Activated naive CD4-positive, alpha-beta T cell treated with anti-CD3 and anti-CD28 coated beads, Interleukin-2, amount 50 U/mL, for 16 hours (primary cell): ENCODE results near the gene KHDRBS2.

Source experiments
- DNase-seq: peaks from one replicate; pipeline ENCODE4 v3.0.0-alpha.2; 2020

Gene KHDRBS2

GRCh38 chr6:62285612-62286469, at the start of gene KHDRBS2:
Gene KHDRBS2 (minus strand): TSS chr6:62286225.
- DNase-seq = no peak

GRCh38 chr6:62328607-62329006, 42.6 kb upstream of the KHDRBS2 start:
- no peak for DNase-seq

- DNase-seq = no peak
These were observed 38.8 kb upstream of the KHDRBS2 start for GRCh38 chr6:62324834-62325233.

- no peak for DNase-seq
These were observed 37.9 kb upstream of the KHDRBS2 start for GRCh38 chr6:62323818-62324431.

- no peak for DNase-seq
These were observed 12.8 kb upstream of the KHDRBS2 start for GRCh38 chr6:62298745-62299392.

- no peak for DNase-seq
These were observed 10.5 kb upstream of the KHDRBS2 start for GRCh38 chr6:62296541-62296940.

GRCh38 chr6:62288974-62289373, 2.9 kb upstream of the KHDRBS2 start:
- no peak for DNase-seq

GRCh38 chr6:62288562-62288961, 2.5 kb upstream of the KHDRBS2 start:
- DNase-seq = no peak

- no peak for DNase-seq
These were observed 432 bp upstream of the KHDRBS2 start for GRCh38 chr6:62286470-62286843.

GRCh38 chr6:62284725-62285124, 1.3 kb downstream of the KHDRBS2 start:
- DNase-seq = no peak

- DNase-seq = no peak
These were observed 2.1 kb downstream of the KHDRBS2 start for GRCh38 chr6:62283796-62284411.

- no peak for DNase-seq
These were observed 2.7 kb downstream of the KHDRBS2 start for GRCh38 chr6:62283365-62283764.

GRCh38 chr6:62280099-62280498, 5.9 kb downstream of the KHDRBS2 start:
- DNase-seq = no peak

- DNase-seq = no peak
These were observed 13.9 kb downstream of the KHDRBS2 start for GRCh38 chr6:62272114-62272513.

GRCh38 chr6:62265906-62266525, 20.0 kb downstream of the KHDRBS2 start:
- no peak for DNase-seq

- DNase-seq = no peak
These were observed 23.7 kb downstream of the KHDRBS2 start for GRCh38 chr6:62262283-62262682.

GRCh38 chr6:62246087-62246486, 39.9 kb downstream of the KHDRBS2 start:
- DNase-seq = no peak

GRCh38 chr6:62236784-62237183, 49.2 kb downstream of the KHDRBS2 start:
- DNase-seq = no peak

- DNase-seq = no peak
These were observed 56.8 kb downstream of the KHDRBS2 start for GRCh38 chr6:62229231-62229630.

- no peak for DNase-seq
These were observed 68.2 kb downstream of the KHDRBS2 start for GRCh38 chr6:62217866-62218265.

- DNase-seq = no peak
These were observed 83.9 kb downstream of the KHDRBS2 start for GRCh38 chr6:62202078-62202477.

- no peak for DNase-seq
These were observed 93.4 kb downstream of the KHDRBS2 start for GRCh38 chr6:62192593-62192992.

GRCh38 chr6:62175195-62175594, 110.8 kb downstream of the KHDRBS2 start:
- DNase-seq = no peak
